GM12872 (cell line): ENCODE data around the gene A4GALT.

Source experiments
- TF ChIP-seq, protein P1 (sequence below): IDR thresholded peaks from 3 replicates; pipeline ENCODE4 v1.5.1; 2011; ENCODE audit warnings: low read depth, mild to moderate bottlenecking, low read length, moderate library complexity; ENCODE audit not compliant: insufficient read depth

Gene A4GALT

GRCh38 chr22:42644422-42645340 is 76.0 kb downstream of the A4GALT start:
- TF ChIP-seq, protein P1, sequence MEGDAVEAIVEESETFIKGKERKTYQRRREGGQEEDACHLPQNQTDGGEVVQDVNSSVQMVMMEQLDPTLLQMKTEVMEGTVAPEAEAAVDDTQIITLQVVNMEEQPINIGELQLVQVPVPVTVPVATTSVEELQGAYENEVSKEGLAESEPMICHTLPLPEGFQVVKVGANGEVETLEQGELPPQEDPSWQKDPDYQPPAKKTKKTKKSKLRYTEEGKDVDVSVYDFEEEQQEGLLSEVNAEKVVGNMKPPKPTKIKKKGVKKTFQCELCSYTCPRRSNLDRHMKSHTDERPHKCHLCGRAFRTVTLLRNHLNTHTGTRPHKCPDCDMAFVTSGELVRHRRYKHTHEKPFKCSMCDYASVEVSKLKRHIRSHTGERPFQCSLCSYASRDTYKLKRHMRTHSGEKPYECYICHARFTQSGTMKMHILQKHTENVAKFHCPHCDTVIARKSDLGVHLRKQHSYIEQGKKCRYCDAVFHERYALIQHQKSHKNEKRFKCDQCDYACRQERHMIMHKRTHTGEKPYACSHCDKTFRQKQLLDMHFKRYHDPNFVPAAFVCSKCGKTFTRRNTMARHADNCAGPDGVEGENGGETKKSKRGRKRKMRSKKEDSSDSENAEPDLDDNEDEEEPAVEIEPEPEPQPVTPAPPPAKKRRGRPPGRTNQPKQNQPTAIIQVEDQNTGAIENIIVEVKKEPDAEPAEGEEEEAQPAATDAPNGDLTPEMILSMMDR: no peak

DNA sequence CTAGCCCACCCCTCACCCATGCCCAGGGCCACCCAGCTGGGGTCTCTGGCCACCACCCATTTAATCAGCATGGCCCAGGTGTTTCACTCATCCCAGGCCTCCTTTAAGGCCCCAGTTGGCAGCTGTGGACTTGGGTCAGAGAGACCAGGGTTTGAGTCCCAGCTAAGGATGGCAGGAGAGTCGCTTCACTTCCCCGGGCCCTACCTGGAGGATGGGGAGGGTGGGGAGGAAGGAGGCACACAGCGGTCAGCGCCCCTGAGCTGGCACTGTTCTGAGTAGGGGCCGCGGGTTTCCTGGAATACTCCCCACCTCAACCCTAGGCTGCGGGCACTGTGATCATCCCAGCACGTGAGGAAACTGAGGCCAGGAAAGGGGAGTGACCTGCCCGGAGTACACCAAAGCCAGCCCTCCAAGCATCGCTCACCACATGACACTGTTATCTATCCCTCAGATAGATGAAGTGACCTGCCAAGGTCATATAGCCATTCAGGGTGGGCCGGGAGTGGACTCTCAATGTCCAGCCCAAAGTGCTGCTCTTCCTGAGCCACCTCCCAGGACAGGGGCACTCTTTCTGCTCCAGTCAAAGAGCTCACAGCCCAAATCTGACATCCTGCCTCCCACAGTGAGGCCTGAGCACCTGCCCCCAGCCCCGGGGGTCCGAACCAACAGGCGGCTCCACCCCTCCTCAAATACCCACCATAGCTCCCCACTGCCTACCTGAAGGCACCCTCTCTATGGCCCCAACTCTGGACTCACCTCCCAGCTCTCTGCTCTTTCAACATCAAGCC is 76.8 kb downstream of the A4GALT start:
- TF ChIP-seq, protein P1: no peak

DNA sequence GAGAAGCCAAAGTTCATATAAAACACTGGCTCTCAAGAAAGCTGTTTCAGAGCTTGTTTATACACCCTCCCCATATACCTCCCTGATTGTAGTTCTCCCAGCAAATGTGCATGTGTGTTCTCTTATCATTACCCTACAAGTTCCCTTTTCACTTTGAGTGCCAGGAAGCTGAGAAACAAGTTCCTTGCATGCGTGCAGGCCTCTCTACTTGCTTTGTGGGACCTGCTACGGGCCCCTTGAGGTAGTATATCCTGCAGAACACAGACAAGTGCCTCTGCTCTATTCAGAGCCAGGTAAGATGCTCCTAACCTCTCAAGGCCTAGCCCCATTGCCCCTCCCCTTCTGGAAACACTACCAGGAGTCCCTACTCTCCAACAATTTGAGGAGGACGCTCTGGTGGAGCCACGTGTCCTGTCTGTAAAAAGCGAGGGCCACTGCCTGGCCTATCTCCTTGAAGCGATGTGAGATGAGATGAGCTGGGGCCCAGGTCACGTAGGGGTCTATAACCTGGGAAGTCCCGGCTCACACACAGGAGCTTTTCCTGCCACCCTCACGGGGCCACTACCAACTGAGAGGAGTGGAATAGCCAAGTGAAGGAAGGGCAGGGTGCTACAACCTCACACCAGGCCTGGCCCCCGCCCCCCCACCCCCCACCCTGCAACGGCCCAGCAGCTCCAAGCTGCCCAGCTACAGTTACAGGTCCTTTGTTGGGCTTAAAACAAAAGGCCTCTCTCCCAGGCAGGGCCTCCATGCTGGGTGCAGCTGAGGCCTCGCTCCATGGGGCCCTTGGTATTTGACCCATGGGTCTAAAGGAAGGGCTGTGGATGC is 77.7 kb downstream of the A4GALT start:
- TF ChIP-seq, protein P1: no peak
